Measurements from ENCODE around the gene TAAR1.
A peak's percentile ranks its signal among the peaks of the same experiment; 100 is the strongest.
"Not testable (repeated sequence)": the region's sequence is repeated elsewhere in the genome, so short reads cannot be mapped to it uniquely, and the experiment has no call there.

Gene TAAR1, protein sequence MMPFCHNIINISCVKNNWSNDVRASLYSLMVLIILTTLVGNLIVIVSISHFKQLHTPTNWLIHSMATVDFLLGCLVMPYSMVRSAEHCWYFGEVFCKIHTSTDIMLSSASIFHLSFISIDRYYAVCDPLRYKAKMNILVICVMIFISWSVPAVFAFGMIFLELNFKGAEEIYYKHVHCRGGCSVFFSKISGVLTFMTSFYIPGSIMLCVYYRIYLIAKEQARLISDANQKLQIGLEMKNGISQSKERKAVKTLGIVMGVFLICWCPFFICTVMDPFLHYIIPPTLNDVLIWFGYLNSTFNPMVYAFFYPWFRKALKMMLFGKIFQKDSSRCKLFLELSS

GRCh38 chr6:132659082-132659481 lies at the start of gene TAAR1:
TSS of gene TAAR1 (minus strand) at chr6:132659182. CDS start at chr6:132646003, 13,179 bp downstream.
- peak; percentile 80 for DNase-seq

GRCh38 chr6:132708771-132709170 lies 49.8 kb upstream of the TAAR1 start:
- DNase-seq: no peak

- DNase-seq: no peak
Measured at GRCh38 chr6:132708002-132708401, 49.0 kb upstream of the TAAR1 start.

DNA sequence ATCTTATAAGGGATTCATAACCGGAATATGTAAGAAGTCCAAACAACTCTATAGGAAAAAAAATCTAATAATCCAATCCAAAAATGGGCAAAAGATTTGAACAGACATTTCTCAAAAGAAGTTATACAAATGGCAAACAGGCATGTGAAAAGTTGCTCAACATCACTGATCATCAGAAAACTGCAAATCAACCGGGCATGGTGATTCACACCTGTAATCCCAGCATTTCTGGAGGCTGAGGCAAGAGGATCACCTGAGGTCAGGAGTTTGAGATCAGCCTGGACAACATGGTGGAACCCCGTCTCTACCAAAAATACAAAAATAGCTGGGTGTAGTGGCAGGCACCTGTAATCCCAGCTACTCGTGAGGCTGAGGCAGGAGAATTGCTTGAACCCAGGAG lies 47.8 kb upstream of the TAAR1 start:
- not testable (repeated sequence) for DNase-seq

- no peak for DNase-seq
Measured at GRCh38 chr6:132703936-132704335, 45.0 kb upstream of the TAAR1 start.

- DNase-seq: no peak
Measured at GRCh38 chr6:132698608-132699007, 39.6 kb upstream of the TAAR1 start.

GRCh38 chr6:132695773-132696172 lies 36.8 kb upstream of the TAAR1 start:
- DNase-seq: no peak

GRCh38 chr6:132693478-132693877 lies 34.5 kb upstream of the TAAR1 start:
- no peak for DNase-seq

- DNase-seq: no peak
Measured at GRCh38 chr6:132690678-132691077, 31.7 kb upstream of the TAAR1 start.

DNA sequence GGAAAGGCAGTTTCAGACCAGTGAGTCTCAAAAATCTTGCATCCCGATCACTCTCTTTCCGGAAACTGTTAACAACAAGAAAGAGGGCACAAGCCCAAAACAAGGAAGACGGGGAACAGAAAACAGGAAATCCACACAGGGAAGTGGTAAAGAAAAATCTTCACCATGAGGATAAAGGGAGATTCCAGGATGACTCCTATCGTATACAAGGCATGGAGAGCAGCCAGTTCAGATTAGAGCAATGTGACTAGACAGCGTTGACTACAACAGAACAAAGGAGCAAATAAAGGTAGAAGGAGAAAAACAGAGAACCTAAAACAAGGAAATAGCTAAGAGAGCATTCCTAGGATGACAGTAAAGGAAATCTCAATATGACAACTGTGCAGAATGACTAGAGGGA lies 28.3 kb upstream of the TAAR1 start:
- no peak for DNase-seq

GRCh38 chr6:132686531-132686930 lies 27.5 kb upstream of the TAAR1 start:
- no peak for DNase-seq

DNA sequence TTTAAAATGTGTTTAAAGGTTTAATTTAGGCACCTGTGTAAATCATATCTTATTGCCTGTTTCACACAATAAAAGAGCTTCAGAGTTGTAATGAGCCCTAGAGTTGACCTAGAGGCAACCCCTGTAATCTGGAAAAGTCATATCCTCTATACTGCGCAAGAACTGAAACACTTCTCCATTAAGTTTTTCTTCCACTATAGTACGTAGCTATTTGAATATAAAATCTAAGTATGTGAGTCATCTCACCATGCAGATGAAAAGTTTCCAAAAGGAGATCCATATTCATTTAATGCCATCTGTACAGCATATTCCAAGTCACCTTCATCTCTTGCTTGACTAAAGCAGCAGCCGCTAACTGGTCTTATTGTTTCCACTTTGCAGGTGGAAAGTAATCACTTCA lies 26.0 kb upstream of the TAAR1 start:
- DNase-seq: no peak

- DNase-seq: no peak
Measured at GRCh38 chr6:132684272-132684671, 25.3 kb upstream of the TAAR1 start.

DNA sequence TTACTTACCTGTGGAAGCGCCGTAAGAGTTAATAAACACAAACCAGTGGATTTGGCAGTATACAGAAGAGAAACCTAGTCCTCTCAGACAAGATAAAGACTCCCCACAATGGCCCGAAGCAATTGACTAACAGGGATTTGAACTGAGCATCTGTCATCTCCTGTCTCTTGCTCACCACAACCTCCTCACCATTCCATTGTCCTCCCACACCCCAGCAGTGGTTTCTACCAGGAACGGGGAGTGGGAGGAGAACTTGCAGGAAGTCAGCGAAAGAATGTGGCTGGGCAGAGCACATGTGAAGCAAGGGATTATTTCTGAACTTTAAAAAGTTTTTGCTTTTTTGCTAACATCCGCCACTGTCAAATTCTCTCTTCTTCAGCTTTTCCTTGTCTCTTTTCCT lies 24.6 kb upstream of the TAAR1 start:
- DNase-seq: no peak

DNA sequence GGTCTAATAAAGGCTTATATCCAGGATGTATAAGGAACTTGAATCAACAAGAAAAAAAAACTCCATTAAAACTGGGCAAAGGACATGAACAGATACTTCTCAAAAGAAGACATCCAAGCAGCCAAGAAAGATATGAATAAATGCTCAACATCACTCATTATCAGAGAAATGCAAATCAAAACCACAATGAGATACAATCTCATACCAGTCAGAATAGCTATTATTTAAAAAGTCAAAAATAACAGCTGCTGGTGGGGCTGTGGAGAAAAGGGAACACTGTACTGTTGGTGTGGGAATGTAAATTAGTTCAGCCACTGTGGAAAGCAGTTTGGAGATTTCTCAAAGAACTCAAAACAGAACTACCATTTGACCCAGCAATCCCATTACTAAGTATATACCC lies 20.1 kb upstream of the TAAR1 start:
- not testable (repeated sequence) for DNase-seq

DNA sequence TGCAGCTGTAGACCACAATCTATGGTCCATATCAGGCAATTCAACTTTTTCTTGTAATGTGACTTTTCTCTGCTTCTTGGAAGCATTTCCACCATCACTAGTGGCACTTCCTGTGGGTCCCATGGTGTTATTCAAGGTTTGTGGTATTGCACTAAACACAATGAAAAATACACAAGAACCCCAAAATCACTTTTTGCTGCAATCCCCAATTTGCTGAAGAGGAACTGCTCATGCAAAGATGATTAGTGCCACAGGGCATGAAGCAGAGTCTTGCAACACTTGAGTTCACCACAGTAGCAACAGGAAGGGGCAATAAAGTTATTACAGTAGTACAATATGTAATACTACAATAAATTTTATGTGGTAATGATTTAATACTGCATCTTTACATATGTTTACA lies 16.8 kb upstream of the TAAR1 start:
- DNase-seq: no peak

DNA sequence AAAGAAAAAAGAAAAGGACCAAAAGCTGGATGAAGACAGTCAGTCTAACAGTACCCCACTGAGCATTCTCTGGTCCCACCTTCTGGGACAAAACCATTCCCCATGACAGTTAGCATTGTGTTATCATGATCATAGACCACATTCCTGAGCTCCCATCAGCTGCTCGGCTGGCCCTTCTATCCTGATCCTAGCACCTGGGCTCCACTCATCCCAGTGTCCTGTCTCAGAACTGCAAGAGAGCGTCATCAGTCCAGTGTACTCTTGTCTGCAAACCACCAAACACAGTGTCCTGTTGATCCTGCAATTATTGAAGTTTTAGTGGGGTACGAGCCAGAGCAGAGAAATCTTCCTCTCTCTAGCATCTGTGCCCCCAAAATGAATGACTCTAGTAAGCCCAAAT lies 16.0 kb upstream of the TAAR1 start:
- DNase-seq: no peak

DNA sequence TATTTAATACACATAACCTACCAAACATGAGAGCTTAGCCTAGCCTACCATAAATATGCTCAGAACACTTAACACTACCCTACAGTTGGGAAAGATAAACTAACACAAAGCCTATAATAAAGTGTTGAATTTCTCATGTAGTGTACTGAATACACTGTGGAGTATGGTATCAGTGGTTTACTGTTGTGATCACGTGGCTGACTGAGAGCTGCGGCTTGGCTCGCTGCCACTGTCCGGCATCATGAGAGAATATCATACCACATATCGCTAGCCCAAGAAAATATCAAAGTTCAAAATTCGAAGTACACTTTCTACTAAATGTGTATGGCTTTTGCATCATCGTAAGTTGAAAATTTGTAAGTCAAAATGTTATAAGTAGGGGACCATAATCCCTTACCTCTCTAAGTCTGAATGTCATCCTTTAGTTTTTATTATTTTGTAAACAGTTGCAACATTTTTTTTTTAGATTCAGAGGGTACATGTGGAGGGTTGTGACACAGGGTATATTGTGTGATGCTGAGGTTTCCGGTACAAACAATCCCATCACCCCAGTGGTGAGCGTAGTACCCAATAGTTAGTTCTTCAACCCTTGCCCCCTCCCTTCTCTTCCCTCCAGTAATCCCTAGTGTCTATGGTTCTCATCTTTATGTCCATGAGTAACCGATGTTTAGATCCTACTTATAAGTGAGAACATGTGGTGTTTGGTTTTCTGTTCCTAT lies 14.6 kb upstream of the TAAR1 start:
- DNase-seq: no peak

DNA sequence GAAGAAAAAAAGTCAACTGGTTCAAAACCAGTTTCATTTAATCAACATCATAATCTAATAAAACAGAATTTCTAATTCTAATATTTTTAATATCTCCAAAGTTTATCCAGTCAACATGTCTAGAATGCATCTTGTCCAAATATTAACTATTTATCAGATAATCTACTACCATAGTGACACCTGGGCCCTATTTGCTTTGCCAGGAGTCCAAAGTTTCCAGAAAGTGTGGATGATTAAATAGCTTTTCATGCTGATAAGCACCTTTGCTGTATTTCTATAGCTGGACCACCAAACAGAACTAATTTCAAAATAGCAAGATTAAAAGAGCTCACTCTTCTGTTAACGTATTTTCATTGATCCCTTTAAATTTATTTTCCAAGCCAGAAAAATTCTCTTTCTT lies 12.3 kb upstream of the TAAR1 start:
- no peak for DNase-seq

DNA sequence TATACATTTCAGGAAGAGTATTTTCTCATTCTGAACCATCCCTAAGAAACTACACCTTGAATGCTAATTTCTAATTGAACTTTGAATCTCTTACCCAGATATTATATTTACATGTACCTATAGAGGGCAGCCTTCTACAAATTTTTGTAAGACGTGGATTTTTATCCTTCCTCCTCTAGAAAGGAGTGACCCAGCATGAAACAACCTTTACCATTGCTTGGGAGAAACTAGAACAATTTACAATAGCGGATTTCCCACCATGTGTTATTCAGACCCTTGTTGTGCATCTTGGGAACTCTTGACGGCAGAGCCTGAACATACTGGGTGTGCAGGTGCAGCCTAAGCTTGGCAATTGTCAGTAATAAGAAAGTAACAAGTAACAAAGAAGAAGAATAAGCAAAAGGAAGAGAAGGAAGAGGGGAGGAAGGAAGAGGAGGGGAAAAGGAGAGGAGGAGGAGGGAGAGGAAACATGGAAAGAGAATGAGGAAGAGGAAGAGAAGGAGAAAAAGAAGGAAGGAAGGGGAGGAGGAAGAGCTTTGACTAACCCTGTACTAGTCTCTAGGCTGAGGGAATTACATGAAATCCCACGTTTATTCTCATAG lies 10.8 kb upstream of the TAAR1 start:
- DNase-seq: peak; percentile 35

- DNase-seq: no peak
Measured at GRCh38 chr6:132666118-132666517, 7.1 kb upstream of the TAAR1 start.

DNA sequence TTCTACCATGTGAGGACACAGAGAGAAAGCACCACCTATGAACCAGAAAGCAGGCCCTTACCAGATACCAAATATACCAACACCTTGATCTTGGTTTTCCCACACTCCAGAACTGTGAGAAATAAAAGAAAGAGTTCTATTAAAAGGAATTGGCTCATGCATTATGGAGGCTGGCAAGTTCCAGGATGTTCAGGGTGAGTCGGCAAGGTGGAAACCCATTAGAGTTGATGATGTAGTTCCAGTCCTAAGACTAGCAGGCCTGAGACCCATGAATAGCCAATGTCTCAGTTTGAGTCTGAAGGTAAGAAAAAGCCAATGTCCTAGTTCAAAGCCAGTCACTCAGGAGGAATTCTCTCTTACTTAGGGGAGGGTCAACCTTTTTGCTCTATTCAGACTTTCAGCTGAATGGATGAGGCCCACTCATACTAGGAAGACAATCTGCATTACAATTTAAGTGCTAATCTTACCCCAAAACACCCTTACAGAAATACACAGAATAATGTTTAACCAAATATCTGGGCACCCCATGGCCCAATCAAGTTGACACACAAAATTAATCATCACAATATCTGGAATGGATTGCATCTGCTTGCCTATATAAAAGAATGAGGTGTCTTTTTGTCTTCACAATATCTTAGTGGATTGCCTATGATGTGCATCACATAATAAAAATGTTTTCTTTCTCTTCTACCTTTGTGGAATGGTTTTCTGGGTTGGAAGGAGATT lies 5.5 kb upstream of the TAAR1 start:
- DNase-seq: no peak

- no peak for DNase-seq
Measured at GRCh38 chr6:132663661-132664060, 4.7 kb upstream of the TAAR1 start.

GRCh38 chr6:132661906-132662305 lies 2.9 kb upstream of the TAAR1 start:
- DNase-seq: no peak
